ENCODE results near the gene NFATC2. TPM values are rescaled to one million over a fixed set of nuclear protein-coding genes. Genes with fewer than 3 reads are reported as not detected.
A peak's percentile ranks its signal among the peaks of the same experiment; 100 is the strongest.

The NFATC2 gene
- total and polyA plus RNA-seq, 8 donors = 1.5 to 8.3 (median 4.3) TPM

- peaks cover 7 to 14% (median 10%) of the 10 kb centered on the region in 3 donors for H3K4me1 ChIP-seq
- DNase-seq (no peak), FAIRE-seq (no peak), ATAC-seq (no peak)
- WGBS, 2 donors = 78 to 79% methylated on average over 17 of the region's 17 CpGs
- peak overlapping the region in 1 of 4 donors; percentile 3 for H3K4me3 ChIP-seq
- no peaks in the 10 kb centered on the region for H3K36me3 ChIP-seq
- intact Hi-C loops (cut with DNase I) = no loop called here
- no peaks in the 10 kb centered on the region for H3K27me3 ChIP-seq
- no peaks in the 10 kb centered on the region for H3K9me3 ChIP-seq
- TF ChIP-seq CTCF (IDR thresholded peaks at IDR 0.05) = no peak
- H3K27ac ChIP-seq = no peak overlapping the region
Measured at GRCh38 chr20:51382111-51382985, 160.2 kb downstream of the NFATC2 start.

DNA sequence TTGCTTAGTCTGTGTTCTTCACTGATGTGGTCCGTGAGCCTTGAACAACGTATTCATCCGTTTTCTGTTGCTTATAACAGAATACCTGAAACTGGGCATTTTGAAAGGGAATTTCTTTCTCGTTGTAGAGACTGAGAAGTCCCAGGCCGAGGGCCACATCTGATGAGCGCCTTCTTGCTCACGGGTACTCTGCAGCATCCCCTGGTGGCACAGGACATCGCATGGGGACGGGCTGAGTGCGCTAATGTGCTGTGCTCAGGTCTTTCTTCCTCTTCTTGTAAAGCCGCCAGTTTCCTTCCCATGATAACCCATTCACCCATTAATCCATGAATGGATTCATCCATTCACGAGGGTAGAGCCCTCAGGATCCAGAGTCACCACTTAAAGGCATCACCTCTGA is 161.0 kb downstream of the NFATC2 start:
- WGBS, 2 donors = 95 to 96% methylated on average over 12 of the region's 12 CpGs
- Histone ChIP-seq H3K9me3 (no peaks in the 10 kb centered on the region), H3K4me1 (peaks cover 4 to 10% (median 7%) of the 10 kb centered on the region in 3 donors), H3K27me3 (no peaks in the 10 kb centered on the region), H3K4me3 (no peak overlapping the region), H3K36me3 (no peaks in the 10 kb centered on the region), H3K27ac (no peak overlapping the region)
- DNase-seq (no peak), FAIRE-seq (no peak), ATAC-seq (no peak)
- intact Hi-C loops (cut with DNase I) = no loop called here
- TF ChIP-seq CTCF (IDR thresholded peaks at IDR 0.05) = no peak

- no peak for TF ChIP-seq CTCF (IDR thresholded peaks at IDR 0.05)
- DNase-seq = no peak
- H3K36me3 ChIP-seq = no peaks in the 10 kb centered on the region
- 89 to 90% methylated on average over 13 of the region's 13 CpGs for WGBS, 2 donors
- no peaks in the 10 kb centered on the region for H3K27me3 ChIP-seq
- ATAC-seq = no peak
- peaks cover 4 to 10% (median 7%) of the 10 kb centered on the region in 3 donors for H3K4me1 ChIP-seq
- intact Hi-C loops (cut with DNase I) = no loop called here
- no peak overlapping the region for H3K27ac ChIP-seq
- no peaks in the 10 kb centered on the region for H3K9me3 ChIP-seq
- no peak for FAIRE-seq
- H3K4me3 ChIP-seq = no peak overlapping the region
Measured at GRCh38 chr20:51380401-51381385, 161.8 kb downstream of the NFATC2 start.

GRCh38 chr20:51379601-51380341 is 162.7 kb downstream of the NFATC2 start:
- intact Hi-C loops (cut with DNase I) = loop anchor here in 2 of 3 donors (10.0 kb wide), 2 partner anchors 215 to 245 kb away; no protein-coding TSS in a partner anchor
- Histone ChIP-seq H3K27ac (no peak overlapping the region), H3K27me3 (no peaks in the 10 kb centered on the region), H3K36me3 (no peaks in the 10 kb centered on the region), H3K4me1 (peaks cover 4 to 10% (median 7%) of the 10 kb centered on the region in 3 donors), H3K4me3 (no peak overlapping the region), H3K9me3 (no peaks in the 10 kb centered on the region)
- WGBS, 2 donors = 93 to 95% methylated on average over 8 of the region's 8 CpGs
- TF ChIP-seq CTCF (IDR thresholded peaks at IDR 0.05) = no peak
- no peak for ATAC-seq
- no peak for FAIRE-seq
- DNase-seq = no peak

Measured in pancreas (tissue), 10 donors.